ENCODE measurements around the gene BBIP1.

Gene BBIP1

GRCh38 chr10:110918643-110919348 is at the start of gene BBIP1:
Gene BBIP1 (minus strand): TSS chr10:110919180. CDS start chr10:110918157, 1,023 bp downstream.
- peak; percentile 94 for DNase-seq (ENCODE audit: low spot score)
- in situ Hi-C loops (cut with MboI; ENCODE audit: low pct_unique_long_range_greater_than_20kb, low sequenced_read_pairs, unreplicated experiment): loop anchor here (25.0 kb wide), 1 partner anchor 306 kb away; no protein-coding TSS in a partner anchor

GRCh38 chr10:110967645-110968044 is 48.7 kb upstream of the BBIP1 start:
- no peak for DNase-seq (ENCODE audit: low spot score)
- TF ChIP-seq CTCF (IDR thresholded peaks at IDR 0.05; ENCODE audit: extremely low read depth, insufficient read depth, missing control alignments): no peak
- in situ Hi-C loops (cut with MboI; ENCODE audit: low pct_unique_long_range_greater_than_20kb, low sequenced_read_pairs, unreplicated experiment): no loop called here

More at GRCh38 chr10:110918643-110919348, at the start of gene BBIP1:
- TF ChIP-seq CTCF (IDR thresholded peaks at IDR 0.05; ENCODE audit: extremely low read depth, insufficient read depth, missing control alignments): no peak

DNA sequence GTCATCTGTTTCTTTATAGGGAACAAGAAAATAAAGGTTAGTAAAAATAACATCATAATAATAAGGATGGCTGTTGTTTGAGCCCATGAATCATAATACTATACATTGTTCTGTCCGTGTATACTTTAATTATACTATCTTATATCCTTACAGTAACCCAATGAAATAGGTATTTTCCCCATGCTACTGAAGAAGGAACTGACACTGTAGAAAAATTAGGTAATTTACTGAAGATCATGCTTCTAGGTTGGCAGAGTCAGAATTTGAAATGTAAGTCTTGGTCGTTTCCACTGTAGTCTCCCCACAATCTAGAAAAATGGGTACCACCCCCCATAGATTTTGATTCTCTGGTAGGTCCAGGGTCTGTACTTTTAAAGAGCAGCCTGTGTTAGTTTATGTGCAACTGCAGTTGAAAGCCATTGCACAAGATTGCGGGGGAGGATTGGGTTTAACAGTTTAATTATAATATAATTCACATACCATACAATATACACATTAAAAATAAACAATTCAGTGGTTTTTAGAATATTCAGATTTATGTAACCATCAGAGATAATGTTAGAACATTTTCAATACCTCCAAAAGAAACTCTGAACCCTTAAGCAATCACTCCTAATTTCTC is 48.1 kb upstream of the BBIP1 start:
- no peak for DNase-seq (ENCODE audit: low spot score)
- TF ChIP-seq CTCF (IDR thresholded peaks at IDR 0.05; ENCODE audit: extremely low read depth, insufficient read depth, missing control alignments): no peak
- in situ Hi-C loops (cut with MboI; ENCODE audit: low pct_unique_long_range_greater_than_20kb, low sequenced_read_pairs, unreplicated experiment): no loop called here

DNA sequence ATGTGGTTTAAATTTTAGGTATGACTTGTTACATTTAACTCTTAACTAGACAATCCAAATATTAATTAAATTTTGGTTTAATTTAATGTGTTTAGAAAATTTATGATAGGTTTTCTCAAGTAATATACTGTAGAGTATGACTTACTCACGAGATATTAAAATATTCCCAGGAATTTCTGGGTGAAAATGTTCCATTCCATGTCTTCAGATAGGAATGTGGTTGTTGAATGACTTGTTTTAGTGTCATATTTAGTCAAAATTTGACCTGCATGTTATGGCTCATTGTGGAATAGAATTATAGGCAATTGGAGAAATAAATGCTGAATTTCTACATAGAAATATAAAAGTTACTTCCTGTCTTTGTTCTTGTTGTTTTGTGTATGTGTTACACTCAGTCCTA is 47.2 kb upstream of the BBIP1 start:
- in situ Hi-C loops (cut with MboI; ENCODE audit: low pct_unique_long_range_greater_than_20kb, low sequenced_read_pairs, unreplicated experiment): no loop called here
- TF ChIP-seq CTCF (IDR thresholded peaks at IDR 0.05; ENCODE audit: extremely low read depth, insufficient read depth, missing control alignments): no peak
- no peak for DNase-seq (ENCODE audit: low spot score)

GRCh38 chr10:110965216-110965615 is 46.2 kb upstream of the BBIP1 start:
- in situ Hi-C loops (cut with MboI; ENCODE audit: low pct_unique_long_range_greater_than_20kb, low sequenced_read_pairs, unreplicated experiment): no loop called here
- no peak for TF ChIP-seq CTCF (IDR thresholded peaks at IDR 0.05; ENCODE audit: extremely low read depth, insufficient read depth, missing control alignments)
- no peak for DNase-seq (ENCODE audit: low spot score)

GRCh38 chr10:110964681-110965080 is 45.7 kb upstream of the BBIP1 start:
- TF ChIP-seq CTCF (IDR thresholded peaks at IDR 0.05; ENCODE audit: extremely low read depth, insufficient read depth, missing control alignments): no peak
- no peak for DNase-seq (ENCODE audit: low spot score)
- in situ Hi-C loops (cut with MboI; ENCODE audit: low pct_unique_long_range_greater_than_20kb, low sequenced_read_pairs, unreplicated experiment): no loop called here

Measured in GM13977 (cell line).